WTC11 (cell line): ENCODE data around the gene GLRA3. TPM values are rescaled to one million over a fixed set of nuclear protein-coding genes. Genes with fewer than 3 reads are reported as not detected.

Experiments used
- ATAC-seq: fragments of 200-7000 bp; cut with Tn5 transposase; 2 replicates; pipeline ENCODE4 v1.10.0; 2021; ENCODE audit warnings: mild to moderate bottlenecking, moderate library complexity
- CTCF ChIA-PET: fragments of 300-600 bp; sonication (Branson Sonifier 250); formaldehyde crosslinking; loops from one replicate; lab custom pipeline; 2021; ENCODE audit warnings: antibody characterized with exemption; lab: Charles Lee
- POLR2A ChIA-PET: fragments of 350-600 bp; sonication (Branson Sonifier 250); formaldehyde crosslinking; loops from one replicate; lab custom pipeline; 2021; ENCODE audit warnings: antibody characterized with exemption; lab: Charles Lee
- DNase-seq: peaks from one replicate; pipeline ENCODE4 v3.0.0; 2021; ENCODE audit warnings: low spot score
- H3K27ac Mint-ChIP-seq: 2 replicates; pipeline ENCODE4 v1.8.0; 2021; ENCODE audit warnings: mixed read lengths
- H3K27me3 Mint-ChIP-seq: 2 replicates; pipeline ENCODE4 v1.8.0; 2021; ENCODE audit warnings: low read depth, mild to moderate bottlenecking, moderate library complexity, mixed read lengths
- H3K36me3 Mint-ChIP-seq: 2 replicates; pipeline ENCODE4 v1.8.0; 2021; ENCODE audit warnings: mixed read lengths
- H3K4me1 Mint-ChIP-seq: 2 replicates; pipeline ENCODE4 v1.8.0; 2022; ENCODE audit warnings: mixed read lengths
- H3K4me3 Mint-ChIP-seq: 2 replicates; pipeline ENCODE4 v1.8.0; 2021; ENCODE audit warnings: mild to moderate bottlenecking, moderate library complexity, mixed read lengths
- H3K9me3 Mint-ChIP-seq: 2 replicates; pipeline ENCODE4 v1.8.0; 2021; ENCODE audit warnings: mixed read lengths
- GRHL2 ChIP-seq: fragments of 250-450 bp; sonication (Bioruptor Pico); IDR thresholded peaks from 2 replicates; pipeline ENCODE4 v1.8.0; 2022; ENCODE audit warnings: mild to moderate bottlenecking, moderate library complexity; ENCODE audit not compliant: insufficient replicate concordance, severe bottlenecking
- IRF2 ChIP-seq: sonication (generic); formaldehyde crosslinking; IDR thresholded peaks from 2 replicates; pipeline ENCODE4 v1.8.0; 2022; ENCODE audit warnings: low read depth, missing genetic modification reagents, borderline replicate concordance
- KAT7 ChIP-seq: sonication (generic); formaldehyde crosslinking; IDR thresholded peaks from 2 replicates; pipeline ENCODE4 v1.8.1; 2023; ENCODE audit warnings: missing genetic modification reagents, mild to moderate bottlenecking, borderline replicate concordance
- MYBL2 ChIP-seq: sonication (generic); formaldehyde crosslinking; IDR thresholded peaks from 2 replicates; pipeline ENCODE4 v1.8.1; 2023; ENCODE audit warnings: mild to moderate bottlenecking, moderate library complexity, missing genetic modification reagents
- NR3C1 ChIP-seq: sonication (generic); formaldehyde crosslinking; conservative IDR thresholded peaks from 2 replicates; pipeline ENCODE4 v1.8.1; 2023; ENCODE audit warnings: low read depth, mild to moderate bottlenecking, missing genetic modification reagents
- ZBTB21 ChIP-seq: sonication (generic); formaldehyde crosslinking; IDR thresholded peaks from 2 replicates; pipeline ENCODE4 v1.8.1; 2023; ENCODE audit warnings: mild to moderate bottlenecking, missing genetic modification reagents, borderline replicate concordance
- ZNF317 ChIP-seq: sonication (generic); formaldehyde crosslinking; IDR thresholded peaks from 2 replicates; pipeline ENCODE4 v1.8.1; 2023; ENCODE audit warnings: low read depth, mild to moderate bottlenecking, moderate library complexity, missing genetic modification reagents, borderline replicate concordance
- ZNF396 ChIP-seq: fragments of 250-450 bp; sonication (Bioruptor Pico); IDR thresholded peaks from 2 replicates; pipeline ENCODE4 v1.8.0; 2021; ENCODE audit warnings: mild to moderate bottlenecking, moderate library complexity, borderline replicate concordance
- ZNF423 ChIP-seq: fragments of 250-450 bp; sonication (Bioruptor Pico); IDR thresholded peaks from 2 replicates; pipeline ENCODE4 v2.1.2; 2022; ENCODE audit warnings: mild to moderate bottlenecking, moderate library complexity
- ZNF671 ChIP-seq: fragments of 250-450 bp; sonication (Bioruptor Pico); IDR thresholded peaks from 2 replicates; pipeline ENCODE4 v1.8.0; 2021; ENCODE audit warnings: mild to moderate bottlenecking
- total RNA-seq: library from RNA; stranded (reverse); gene quantifications from 3 replicates; pipeline ENCODE4 v1.2.3, GENCODE V29; 2021
- TF ChIP-seq, protein P1 (sequence below): sonication (generic); formaldehyde crosslinking; IDR thresholded peaks from 2 replicates; pipeline ENCODE4 v1.8.0; 2023; ENCODE audit warnings: missing genetic modification reagents
- TF ChIP-seq, protein P2 (sequence below): fragments of 250-450 bp; sonication (Bioruptor Pico); IDR thresholded peaks from 2 replicates; pipeline ENCODE4 v2.1.2; 2022; ENCODE audit warnings: mild to moderate bottlenecking, moderate library complexity
- TF ChIP-seq, protein P3 (sequence below): fragments of 250-450 bp; sonication (Bioruptor Pico); IDR thresholded peaks from 2 replicates; pipeline ENCODE4 v1.9.0; 2021; ENCODE audit warnings: mild to moderate bottlenecking, borderline replicate concordance
- TF ChIP-seq, protein P4 (sequence below): fragments of 200-600 bp; IDR thresholded peaks from 2 replicates; pipeline ENCODE4 v1.8.0; 2022; ENCODE audit warnings: antibody characterized with exemption
- TF ChIP-seq, protein P5 (sequence below): sonication (generic); formaldehyde crosslinking; IDR thresholded peaks from 2 replicates; pipeline ENCODE4 v1.8.0; 2023; ENCODE audit warnings: missing genetic modification reagents, mild to moderate bottlenecking, borderline replicate concordance
- TF ChIP-seq, protein P6 (sequence below): sonication (generic); formaldehyde crosslinking; IDR thresholded peaks from 2 replicates; pipeline ENCODE4 v1.8.1; 2022; ENCODE audit warnings: mild to moderate bottlenecking, moderate library complexity, missing genetic modification reagents

Gene GLRA3
- total RNA-seq, 1 experiment from 2014 or later = 0.15 TPM

DNA sequence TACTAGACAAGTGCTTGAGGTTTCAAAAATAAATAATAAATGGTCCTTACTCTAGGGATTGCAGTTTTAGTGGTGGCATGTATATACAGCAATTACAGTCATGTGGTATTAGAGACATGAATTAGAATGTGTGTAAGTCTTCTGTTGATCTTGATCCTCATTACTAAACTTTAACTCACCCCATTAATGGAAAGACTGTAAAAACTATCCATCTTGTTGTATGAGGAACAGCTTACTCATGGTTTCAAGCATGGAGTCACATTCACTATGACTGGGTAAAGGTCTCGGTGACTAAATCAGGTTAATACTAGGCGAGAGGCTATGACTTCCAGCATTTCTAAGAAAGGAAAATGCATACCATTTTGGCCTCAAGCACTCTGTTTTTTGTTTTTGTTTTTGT, 199.8 kb downstream of the GLRA3 start (continued):
- TF ChIP-seq KAT7 (CRISPR knock-in tag) = no peak
- no peak for TF ChIP-seq ZNF317 (CRISPR knock-in tag)
- TF ChIP-seq, protein P1, sequence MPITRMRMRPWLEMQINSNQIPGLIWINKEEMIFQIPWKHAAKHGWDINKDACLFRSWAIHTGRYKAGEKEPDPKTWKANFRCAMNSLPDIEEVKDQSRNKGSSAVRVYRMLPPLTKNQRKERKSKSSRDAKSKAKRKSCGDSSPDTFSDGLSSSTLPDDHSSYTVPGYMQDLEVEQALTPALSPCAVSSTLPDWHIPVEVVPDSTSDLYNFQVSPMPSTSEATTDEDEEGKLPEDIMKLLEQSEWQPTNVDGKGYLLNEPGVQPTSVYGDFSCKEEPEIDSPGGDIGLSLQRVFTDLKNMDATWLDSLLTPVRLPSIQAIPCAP (CRISPR knock-in tag) = no peak
- TF ChIP-seq ZNF423 (CRISPR knock-in tag) = no peak
- TF ChIP-seq, protein P2, sequence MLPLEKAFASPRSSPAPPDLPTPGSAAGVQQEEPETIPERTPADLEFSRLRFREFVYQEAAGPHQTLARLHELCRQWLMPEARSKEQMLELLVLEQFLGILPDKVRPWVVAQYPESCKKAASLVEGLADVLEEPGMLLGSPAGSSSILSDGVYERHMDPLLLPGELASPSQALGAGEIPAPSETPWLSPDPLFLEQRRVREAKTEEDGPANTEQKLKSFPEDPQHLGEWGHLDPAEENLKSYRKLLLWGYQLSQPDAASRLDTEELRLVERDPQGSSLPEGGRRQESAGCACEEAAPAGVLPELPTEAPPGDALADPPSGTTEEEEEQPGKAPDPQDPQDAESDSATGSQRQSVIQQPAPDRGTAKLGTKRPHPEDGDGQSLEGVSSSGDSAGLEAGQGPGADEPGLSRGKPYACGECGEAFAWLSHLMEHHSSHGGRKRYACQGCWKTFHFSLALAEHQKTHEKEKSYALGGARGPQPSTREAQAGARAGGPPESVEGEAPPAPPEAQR (CRISPR knock-in tag) = no peak

DNA sequence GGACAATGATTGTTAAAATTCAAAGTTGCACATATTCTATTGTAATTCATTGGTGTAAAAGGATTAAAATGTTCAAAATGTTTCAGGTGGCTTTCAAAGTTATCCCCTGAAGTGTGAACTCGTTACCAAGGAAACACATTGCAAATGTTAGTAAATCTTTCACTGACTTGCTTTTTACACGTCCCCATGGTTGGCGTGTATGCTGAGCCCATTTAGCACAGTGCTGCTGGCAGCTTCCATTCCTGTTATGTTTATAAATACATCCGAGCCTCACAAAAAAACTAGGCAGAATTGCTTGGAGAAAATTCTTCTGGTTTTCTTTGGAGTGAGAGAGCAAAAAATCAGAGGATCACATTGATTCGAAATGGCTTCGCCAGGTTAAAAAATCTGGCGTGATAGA, 200.9 kb downstream of the GLRA3 start:
- ChIA-PET POLR2A (no interaction called here), CTCF (no interaction called here)
- H3K27ac Mint-ChIP-seq = no peak overlapping the region
- peaks cover 10% of the 10 kb centered on the region for H3K4me1 Mint-ChIP-seq
- H3K36me3 Mint-ChIP-seq = no peaks in the 10 kb centered on the region
- peaks cover 7% of the 10 kb centered on the region for H3K9me3 Mint-ChIP-seq
- DNase-seq = no peak
- H3K27me3 Mint-ChIP-seq = no peaks in the 10 kb centered on the region
- no peak overlapping the region for H3K4me3 Mint-ChIP-seq
- TF ChIP-seq, protein P3, sequence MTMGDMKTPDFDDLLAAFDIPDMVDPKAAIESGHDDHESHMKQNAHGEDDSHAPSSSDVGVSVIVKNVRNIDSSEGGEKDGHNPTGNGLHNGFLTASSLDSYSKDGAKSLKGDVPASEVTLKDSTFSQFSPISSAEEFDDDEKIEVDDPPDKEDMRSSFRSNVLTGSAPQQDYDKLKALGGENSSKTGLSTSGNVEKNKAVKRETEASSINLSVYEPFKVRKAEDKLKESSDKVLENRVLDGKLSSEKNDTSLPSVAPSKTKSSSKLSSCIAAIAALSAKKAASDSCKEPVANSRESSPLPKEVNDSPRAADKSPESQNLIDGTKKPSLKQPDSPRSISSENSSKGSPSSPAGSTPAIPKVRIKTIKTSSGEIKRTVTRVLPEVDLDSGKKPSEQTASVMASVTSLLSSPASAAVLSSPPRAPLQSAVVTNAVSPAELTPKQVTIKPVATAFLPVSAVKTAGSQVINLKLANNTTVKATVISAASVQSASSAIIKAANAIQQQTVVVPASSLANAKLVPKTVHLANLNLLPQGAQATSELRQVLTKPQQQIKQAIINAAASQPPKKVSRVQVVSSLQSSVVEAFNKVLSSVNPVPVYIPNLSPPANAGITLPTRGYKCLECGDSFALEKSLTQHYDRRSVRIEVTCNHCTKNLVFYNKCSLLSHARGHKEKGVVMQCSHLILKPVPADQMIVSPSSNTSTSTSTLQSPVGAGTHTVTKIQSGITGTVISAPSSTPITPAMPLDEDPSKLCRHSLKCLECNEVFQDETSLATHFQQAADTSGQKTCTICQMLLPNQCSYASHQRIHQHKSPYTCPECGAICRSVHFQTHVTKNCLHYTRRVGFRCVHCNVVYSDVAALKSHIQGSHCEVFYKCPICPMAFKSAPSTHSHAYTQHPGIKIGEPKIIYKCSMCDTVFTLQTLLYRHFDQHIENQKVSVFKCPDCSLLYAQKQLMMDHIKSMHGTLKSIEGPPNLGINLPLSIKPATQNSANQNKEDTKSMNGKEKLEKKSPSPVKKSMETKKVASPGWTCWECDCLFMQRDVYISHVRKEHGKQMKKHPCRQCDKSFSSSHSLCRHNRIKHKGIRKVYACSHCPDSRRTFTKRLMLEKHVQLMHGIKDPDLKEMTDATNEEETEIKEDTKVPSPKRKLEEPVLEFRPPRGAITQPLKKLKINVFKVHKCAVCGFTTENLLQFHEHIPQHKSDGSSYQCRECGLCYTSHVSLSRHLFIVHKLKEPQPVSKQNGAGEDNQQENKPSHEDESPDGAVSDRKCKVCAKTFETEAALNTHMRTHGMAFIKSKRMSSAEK (CRISPR knock-in tag) = no peak
- TF ChIP-seq, protein P4, sequence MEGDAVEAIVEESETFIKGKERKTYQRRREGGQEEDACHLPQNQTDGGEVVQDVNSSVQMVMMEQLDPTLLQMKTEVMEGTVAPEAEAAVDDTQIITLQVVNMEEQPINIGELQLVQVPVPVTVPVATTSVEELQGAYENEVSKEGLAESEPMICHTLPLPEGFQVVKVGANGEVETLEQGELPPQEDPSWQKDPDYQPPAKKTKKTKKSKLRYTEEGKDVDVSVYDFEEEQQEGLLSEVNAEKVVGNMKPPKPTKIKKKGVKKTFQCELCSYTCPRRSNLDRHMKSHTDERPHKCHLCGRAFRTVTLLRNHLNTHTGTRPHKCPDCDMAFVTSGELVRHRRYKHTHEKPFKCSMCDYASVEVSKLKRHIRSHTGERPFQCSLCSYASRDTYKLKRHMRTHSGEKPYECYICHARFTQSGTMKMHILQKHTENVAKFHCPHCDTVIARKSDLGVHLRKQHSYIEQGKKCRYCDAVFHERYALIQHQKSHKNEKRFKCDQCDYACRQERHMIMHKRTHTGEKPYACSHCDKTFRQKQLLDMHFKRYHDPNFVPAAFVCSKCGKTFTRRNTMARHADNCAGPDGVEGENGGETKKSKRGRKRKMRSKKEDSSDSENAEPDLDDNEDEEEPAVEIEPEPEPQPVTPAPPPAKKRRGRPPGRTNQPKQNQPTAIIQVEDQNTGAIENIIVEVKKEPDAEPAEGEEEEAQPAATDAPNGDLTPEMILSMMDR = no peak
- TF ChIP-seq, all 79 proteins: peak for 0
- ATAC-seq = no peak

DNA sequence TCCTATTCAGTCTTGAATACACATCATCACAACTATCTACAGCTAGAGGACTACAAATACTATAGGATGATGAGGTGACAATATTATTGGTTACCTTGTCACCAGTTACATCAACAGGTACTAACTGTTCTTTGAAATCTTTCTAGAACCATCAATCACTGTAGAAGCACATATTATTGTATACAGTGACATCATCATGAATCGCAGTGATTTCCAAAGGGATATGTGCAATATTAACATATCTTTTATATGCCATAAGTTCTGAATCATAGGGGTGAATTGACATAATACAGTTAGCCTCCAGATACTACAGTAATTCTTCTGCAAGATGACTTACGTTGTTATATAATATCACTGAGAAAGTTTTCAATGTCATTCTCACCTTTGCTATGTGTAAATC, 201.6 kb downstream of the GLRA3 start:
- no peak overlapping the region for H3K27ac Mint-ChIP-seq
- CTCF ChIA-PET = no interaction called here

More for the DNA sequence above, 201.6 kb downstream of the GLRA3 start:
- Mint-ChIP-seq H3K4me3 (no peak overlapping the region), H3K27me3 (no peaks in the 10 kb centered on the region), H3K4me1 (peaks cover 10% of the 10 kb centered on the region), H3K9me3 (peaks cover 7% of the 10 kb centered on the region), H3K36me3 (no peaks in the 10 kb centered on the region)
- POLR2A ChIA-PET = no interaction called here
- no peak for DNase-seq
- no peak for ATAC-seq
- TF ChIP-seq ZNF671 = no peak
- TF ChIP-seq MYBL2 (CRISPR knock-in tag) = no peak
- TF ChIP-seq, protein P5, sequence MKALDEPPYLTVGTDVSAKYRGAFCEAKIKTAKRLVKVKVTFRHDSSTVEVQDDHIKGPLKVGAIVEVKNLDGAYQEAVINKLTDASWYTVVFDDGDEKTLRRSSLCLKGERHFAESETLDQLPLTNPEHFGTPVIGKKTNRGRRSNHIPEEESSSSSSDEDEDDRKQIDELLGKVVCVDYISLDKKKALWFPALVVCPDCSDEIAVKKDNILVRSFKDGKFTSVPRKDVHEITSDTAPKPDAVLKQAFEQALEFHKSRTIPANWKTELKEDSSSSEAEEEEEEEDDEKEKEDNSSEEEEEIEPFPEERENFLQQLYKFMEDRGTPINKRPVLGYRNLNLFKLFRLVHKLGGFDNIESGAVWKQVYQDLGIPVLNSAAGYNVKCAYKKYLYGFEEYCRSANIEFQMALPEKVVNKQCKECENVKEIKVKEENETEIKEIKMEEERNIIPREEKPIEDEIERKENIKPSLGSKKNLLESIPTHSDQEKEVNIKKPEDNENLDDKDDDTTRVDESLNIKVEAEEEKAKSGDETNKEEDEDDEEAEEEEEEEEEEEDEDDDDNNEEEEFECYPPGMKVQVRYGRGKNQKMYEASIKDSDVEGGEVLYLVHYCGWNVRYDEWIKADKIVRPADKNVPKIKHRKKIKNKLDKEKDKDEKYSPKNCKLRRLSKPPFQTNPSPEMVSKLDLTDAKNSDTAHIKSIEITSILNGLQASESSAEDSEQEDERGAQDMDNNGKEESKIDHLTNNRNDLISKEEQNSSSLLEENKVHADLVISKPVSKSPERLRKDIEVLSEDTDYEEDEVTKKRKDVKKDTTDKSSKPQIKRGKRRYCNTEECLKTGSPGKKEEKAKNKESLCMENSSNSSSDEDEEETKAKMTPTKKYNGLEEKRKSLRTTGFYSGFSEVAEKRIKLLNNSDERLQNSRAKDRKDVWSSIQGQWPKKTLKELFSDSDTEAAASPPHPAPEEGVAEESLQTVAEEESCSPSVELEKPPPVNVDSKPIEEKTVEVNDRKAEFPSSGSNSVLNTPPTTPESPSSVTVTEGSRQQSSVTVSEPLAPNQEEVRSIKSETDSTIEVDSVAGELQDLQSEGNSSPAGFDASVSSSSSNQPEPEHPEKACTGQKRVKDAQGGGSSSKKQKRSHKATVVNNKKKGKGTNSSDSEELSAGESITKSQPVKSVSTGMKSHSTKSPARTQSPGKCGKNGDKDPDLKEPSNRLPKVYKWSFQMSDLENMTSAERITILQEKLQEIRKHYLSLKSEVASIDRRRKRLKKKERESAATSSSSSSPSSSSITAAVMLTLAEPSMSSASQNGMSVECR (CRISPR knock-in tag) = no peak
- TF ChIP-seq NR3C1 (CRISPR knock-in tag) = no peak
- TF ChIP-seq, protein P6, sequence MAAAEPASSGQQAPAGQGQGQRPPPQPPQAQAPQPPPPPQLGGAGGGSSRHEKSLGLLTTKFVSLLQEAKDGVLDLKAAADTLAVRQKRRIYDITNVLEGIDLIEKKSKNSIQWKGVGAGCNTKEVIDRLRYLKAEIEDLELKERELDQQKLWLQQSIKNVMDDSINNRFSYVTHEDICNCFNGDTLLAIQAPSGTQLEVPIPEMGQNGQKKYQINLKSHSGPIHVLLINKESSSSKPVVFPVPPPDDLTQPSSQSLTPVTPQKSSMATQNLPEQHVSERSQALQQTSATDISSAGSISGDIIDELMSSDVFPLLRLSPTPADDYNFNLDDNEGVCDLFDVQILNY (CRISPR knock-in tag) = no peak
- no peak for TF ChIP-seq ZBTB21
- TF ChIP-seq KAT7 (CRISPR knock-in tag) = no peak
- no peak for TF ChIP-seq IRF2 (CRISPR knock-in tag)
- no peak for TF ChIP-seq ZNF396 (CRISPR knock-in tag)
- no peak for TF ChIP-seq GRHL2 (CRISPR knock-in tag)
